ENCODE data around the gene DMD. TPM values are rescaled to one million over a fixed set of nuclear protein-coding genes. Genes with fewer than 3 reads are reported as not detected.

DMD gene
- total and polyA plus RNA-seq, 7 donors = 2.5 to 260 (median 183) TPM

DNA sequence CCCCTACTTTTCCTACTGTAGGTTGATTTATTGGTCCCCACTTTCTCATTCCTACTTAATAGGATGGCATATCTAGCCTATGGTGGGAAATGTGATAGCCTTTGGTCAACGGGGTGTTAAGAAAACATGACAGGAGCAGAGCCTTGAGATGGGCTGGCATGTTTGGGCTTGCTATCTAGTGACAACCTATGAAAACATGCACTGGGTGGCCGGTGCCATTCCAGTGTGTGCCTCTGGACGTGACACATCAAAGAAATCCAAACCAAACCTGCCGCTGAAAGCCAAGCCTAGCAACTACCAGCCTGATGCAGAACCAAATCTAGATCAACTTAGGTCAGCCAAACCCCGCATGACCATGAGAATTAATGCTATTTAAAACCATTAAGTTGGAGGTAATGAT lies 317.6 kb downstream of the DMD start:
- Histone ChIP-seq H3K27ac (no peak overlapping the region), H3K9me3 (no peaks in the 10 kb centered on the region), H3K4me3 (no peak overlapping the region), H3K27me3 (no peaks in the 10 kb centered on the region), H3K36me3 (no peaks in the 10 kb centered on the region), H3K4me1 (no peaks in the 10 kb centered on the region)
- DNase-seq = no peak
- 82 to 92% methylated on average over 5 of the region's 5 CpGs for WGBS, 2 donors
- TF ChIP-seq EP300 (IDR thresholded peaks at IDR 0.05) (no peak), POLR2AphosphoS5 (IDR thresholded peaks at IDR 0.05) (no peak), POLR2A (IDR thresholded peaks at IDR 0.05) (no peak), CTCF (IDR thresholded peaks at IDR 0.05) (no peak)
- intact Hi-C loops (cut with DNase I) = no loop called here

GRCh38 chrX:32877592-32877991 lies 333.8 kb downstream of the DMD start:
- WGBS, 2 donors = 81 to 86% methylated on average over 3 of the region's 3 CpGs
- TF ChIP-seq EP300 (IDR thresholded peaks at IDR 0.05) (no peak), POLR2AphosphoS5 (IDR thresholded peaks at IDR 0.05) (no peak), POLR2A (IDR thresholded peaks at IDR 0.05) (no peak), CTCF (IDR thresholded peaks at IDR 0.05) (no peak)
- no peak overlapping the region for H3K27ac ChIP-seq
- no peak for DNase-seq
- no peaks in the 10 kb centered on the region for H3K27me3 ChIP-seq
- intact Hi-C loops (cut with DNase I) = no loop called here
- H3K9me3 ChIP-seq = no peaks in the 10 kb centered on the region
- no peak overlapping the region for H3K4me3 ChIP-seq
- H3K4me1 ChIP-seq = peaks cover 0 to 5% (median 0%) of the 10 kb centered on the region in 4 donors
- no peaks in the 10 kb centered on the region for H3K36me3 ChIP-seq

- Histone ChIP-seq H3K27ac (no peak overlapping the region), H3K27me3 (no peaks in the 10 kb centered on the region), H3K36me3 (no peaks in the 10 kb centered on the region), H3K4me3 (no peak overlapping the region), H3K4me1 (peaks cover 0 to 5% (median 0%) of the 10 kb centered on the region in 4 donors), H3K9me3 (no peaks in the 10 kb centered on the region)
- no peak for DNase-seq
- intact Hi-C loops (cut with DNase I) = no loop called here
- 88 to 92% methylated on average over 4 of the region's 4 CpGs for WGBS, 2 donors
- TF ChIP-seq POLR2AphosphoS5 (IDR thresholded peaks at IDR 0.05) = no peak
- TF ChIP-seq EP300 (IDR thresholded peaks at IDR 0.05) = no peak
- TF ChIP-seq CTCF (IDR thresholded peaks at IDR 0.05) = no peak
- no peak for TF ChIP-seq POLR2A (IDR thresholded peaks at IDR 0.05)
Measured at GRCh38 chrX:32874839-32875238, 336.5 kb downstream of the DMD start.

DNA sequence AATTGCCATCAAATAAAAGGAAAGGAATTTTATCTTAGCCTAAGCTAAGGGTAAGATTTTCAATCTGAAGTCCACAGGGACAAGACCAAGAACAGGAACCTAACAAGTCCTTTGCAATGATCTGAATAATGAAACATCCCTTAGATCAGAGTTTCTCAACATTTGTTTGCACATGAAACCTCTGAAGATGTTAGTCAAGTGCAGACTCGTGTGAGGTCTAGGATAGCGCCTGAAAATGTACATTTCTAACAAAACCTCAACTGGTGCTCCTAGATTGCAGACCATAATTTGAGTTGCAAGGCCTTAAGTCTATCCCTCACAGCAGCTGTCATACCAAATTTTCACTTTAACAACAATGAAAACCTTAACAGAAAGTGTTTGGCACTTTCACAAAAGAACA lies 337.6 kb downstream of the DMD start:
- intact Hi-C loops (cut with DNase I) = no loop called here
- Histone ChIP-seq H3K27me3 (no peaks in the 10 kb centered on the region), H3K36me3 (no peaks in the 10 kb centered on the region), H3K9me3 (no peaks in the 10 kb centered on the region), H3K4me3 (no peak overlapping the region), H3K27ac (no peak overlapping the region), H3K4me1 (peaks cover 0 to 5% (median 0%) of the 10 kb centered on the region in 4 donors)
- DNase-seq = no peak
- TF ChIP-seq CTCF (IDR thresholded peaks at IDR 0.05) (no peak), POLR2A (IDR thresholded peaks at IDR 0.05) (no peak), EP300 (IDR thresholded peaks at IDR 0.05) (no peak), POLR2AphosphoS5 (IDR thresholded peaks at IDR 0.05) (no peak)
- WGBS, 2 donors = 84 to 85% methylated on average over 2 of the region's 2 CpGs

DNA sequence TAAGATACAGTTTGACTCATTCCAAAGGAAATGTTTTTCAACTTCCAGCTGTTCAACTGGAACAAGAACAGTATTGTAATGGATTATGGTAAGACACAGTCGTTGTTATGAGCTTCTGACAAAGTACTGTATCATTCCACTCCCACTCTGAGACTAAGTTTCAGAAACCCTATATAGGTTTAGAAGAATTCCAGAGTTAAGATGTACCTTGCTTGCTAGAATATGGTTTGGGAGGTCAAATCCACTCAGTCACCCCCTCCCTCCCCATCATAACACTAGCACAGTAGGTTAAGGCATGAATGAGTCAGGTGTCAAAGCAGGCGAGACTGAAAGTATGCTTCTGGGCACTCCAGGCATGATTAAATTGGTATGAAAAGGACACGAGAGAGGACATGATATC lies 339.7 kb downstream of the DMD start:
- TF ChIP-seq POLR2A (IDR thresholded peaks at IDR 0.05) (no peak), POLR2AphosphoS5 (IDR thresholded peaks at IDR 0.05) (no peak), CTCF (IDR thresholded peaks at IDR 0.05) (no peak), EP300 (IDR thresholded peaks at IDR 0.05) (no peak)
- Histone ChIP-seq H3K36me3 (no peaks in the 10 kb centered on the region), H3K4me3 (no peak overlapping the region), H3K9me3 (no peaks in the 10 kb centered on the region), H3K27ac (no peak overlapping the region), H3K4me1 (peaks cover 0 to 5% (median 0%) of the 10 kb centered on the region in 4 donors), H3K27me3 (no peaks in the 10 kb centered on the region)
- WGBS, 2 donors = 52 to 60% methylated on average over 3 of the region's 3 CpGs
- intact Hi-C loops (cut with DNase I) = no loop called here
- no peak for DNase-seq

Data from sigmoid colon (tissue), 7 donors.